HEK293T (cell line): Measurements from ENCODE around the gene TP63.

Source experiments
- CTCF ChIA-PET: fragments of 350-600 bp; formaldehyde crosslinking; extraction: SDS; loops from one replicate; lab custom pipeline; 2021; ENCODE audit warnings: antibody characterized with exemption, inconsistent platforms; lab: Yijun Ruan, JAX
- POLR2A ChIA-PET: fragments of 350-600 bp; formaldehyde crosslinking; extraction: SDS; loops from one replicate; lab custom pipeline; 2020; ENCODE audit warnings: antibody characterized with exemption, inconsistent platforms; lab: Yijun Ruan, JAX
- DNase-seq: peaks from one replicate; pipeline ENCODE4 v3.0.0; 2012; ENCODE audit warnings: mixed read lengths; ENCODE audit errors: extremely low spot score
- ARNT ChIP-seq: fragments of 450-650 bp; IDR thresholded peaks from 2 replicates; pipeline ENCODE4 v1.6.1; 2017; ENCODE audit warnings: mild to moderate bottlenecking
- BHLHE40 ChIP-seq: fragments of 450-650 bp; IDR thresholded peaks from 2 replicates; pipeline ENCODE4 v1.6.1; 2016; ENCODE audit warnings: mild to moderate bottlenecking, moderate library complexity, borderline replicate concordance
- CTBP1 ChIP-seq: fragments of 450-650 bp; IDR thresholded peaks from 2 replicates; pipeline ENCODE4 v1.6.1; 2016; ENCODE audit warnings: borderline replicate concordance
- ELF4 ChIP-seq: fragments of 450-650 bp; IDR thresholded peaks from 2 replicates; pipeline ENCODE4 v1.6.1; 2017; ENCODE audit warnings: antibody characterized with exemption
- FOXA1 ChIP-seq: fragments of 450-650 bp; IDR thresholded peaks from 2 replicates; pipeline ENCODE4 v1.6.1; 2016; ENCODE audit warnings: mild to moderate bottlenecking
- FOXK2 ChIP-seq: fragments of 450-650 bp; IDR thresholded peaks from 2 replicates; pipeline ENCODE4 v1.6.1; 2016; ENCODE audit warnings: mild to moderate bottlenecking
- FOXM1 ChIP-seq: fragments of 450-650 bp; IDR thresholded peaks from 2 replicates; pipeline ENCODE4 v1.6.1; 2017; ENCODE audit warnings: mild to moderate bottlenecking, borderline replicate concordance
- HDGF ChIP-seq: fragments of 450-650 bp; IDR thresholded peaks from 2 replicates; pipeline ENCODE4 v1.6.1; 2017; ENCODE audit warnings: antibody characterized with exemption, borderline replicate concordance
- L3MBTL2 ChIP-seq: fragments of 450-650 bp; conservative IDR thresholded peaks from 2 replicates; pipeline ENCODE4 v1.6.1; 2016; ENCODE audit warnings: mild to moderate bottlenecking
- LEF1 ChIP-seq: fragments of 450-650 bp; IDR thresholded peaks from 2 replicates; pipeline ENCODE4 v1.6.1; 2017; ENCODE audit warnings: mild to moderate bottlenecking, borderline replicate concordance
- NFRKB ChIP-seq: fragments of 450-650 bp; IDR thresholded peaks from 2 replicates; pipeline ENCODE4 v1.6.1; 2016; ENCODE audit warnings: mild to moderate bottlenecking, moderate library complexity
- PKNOX1 ChIP-seq: fragments of 450-650 bp; IDR thresholded peaks from 2 replicates; pipeline ENCODE4 v1.6.1; 2016
- SP1 ChIP-seq: fragments of 450-650 bp; IDR thresholded peaks from 2 replicates; pipeline ENCODE4 v1.6.1; 2017
- SUZ12 ChIP-seq: fragments of 450-650 bp; IDR thresholded peaks from 2 replicates; pipeline ENCODE4 v1.6.1; 2016; ENCODE audit warnings: mild to moderate bottlenecking
- TARDBP ChIP-seq: fragments of 450-650 bp; IDR thresholded peaks from 2 replicates; pipeline ENCODE4 v1.6.1; 2016
- ZNF384 ChIP-seq: fragments of 450-650 bp; IDR thresholded peaks from 2 replicates; pipeline ENCODE4 v1.6.1; 2016

TP63 gene

GRCh38 chr3:189914799-189915198, 283.6 kb downstream of the TP63 start:
- TF ChIP-seq HDGF = no peak
- no peak for TF ChIP-seq CTBP1
- no peak for TF ChIP-seq SP1
- no peak for TF ChIP-seq ELF4
- TF ChIP-seq LEF1 = no peak
- no peak for TF ChIP-seq PKNOX1
- no peak for TF ChIP-seq FOXA1
- no peak for TF ChIP-seq SUZ12
- no peak for TF ChIP-seq TARDBP
- no peak for TF ChIP-seq ZNF384
- TF ChIP-seq FOXM1 = no peak
- CTCF ChIA-PET = no interaction called here
- DNase-seq = no peak
- POLR2A ChIA-PET = no interaction called here

DNA sequence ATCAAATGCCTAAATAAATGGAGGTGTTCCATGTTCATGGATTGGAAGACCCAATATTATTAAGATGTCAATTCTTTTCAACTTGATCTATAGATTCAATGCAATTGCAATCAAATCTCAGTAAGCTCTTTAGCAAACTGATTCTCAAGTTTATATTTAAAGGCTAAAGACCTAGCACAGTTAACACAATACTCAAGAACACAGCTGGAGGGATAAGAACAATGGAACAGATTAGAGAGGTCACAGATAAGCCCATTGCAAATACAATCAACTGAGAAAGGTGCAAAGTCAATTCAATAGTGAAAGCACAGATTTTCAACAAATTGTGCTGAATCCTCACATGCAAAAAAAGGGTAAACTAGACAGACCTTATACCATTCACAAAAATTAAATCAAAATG, 290.6 kb downstream of the TP63 start:
- no peak for DNase-seq
- CTCF ChIA-PET = no interaction called here
- no peak for TF ChIP-seq NFRKB
- TF ChIP-seq SP1 = no peak
- no peak for TF ChIP-seq ZNF384
- TF ChIP-seq CTBP1 = no peak
- no peak for TF ChIP-seq BHLHE40
- TF ChIP-seq LEF1 = no peak
- no peak for TF ChIP-seq SUZ12
- TF ChIP-seq FOXM1 = no peak
- POLR2A ChIA-PET = no interaction called here

DNA sequence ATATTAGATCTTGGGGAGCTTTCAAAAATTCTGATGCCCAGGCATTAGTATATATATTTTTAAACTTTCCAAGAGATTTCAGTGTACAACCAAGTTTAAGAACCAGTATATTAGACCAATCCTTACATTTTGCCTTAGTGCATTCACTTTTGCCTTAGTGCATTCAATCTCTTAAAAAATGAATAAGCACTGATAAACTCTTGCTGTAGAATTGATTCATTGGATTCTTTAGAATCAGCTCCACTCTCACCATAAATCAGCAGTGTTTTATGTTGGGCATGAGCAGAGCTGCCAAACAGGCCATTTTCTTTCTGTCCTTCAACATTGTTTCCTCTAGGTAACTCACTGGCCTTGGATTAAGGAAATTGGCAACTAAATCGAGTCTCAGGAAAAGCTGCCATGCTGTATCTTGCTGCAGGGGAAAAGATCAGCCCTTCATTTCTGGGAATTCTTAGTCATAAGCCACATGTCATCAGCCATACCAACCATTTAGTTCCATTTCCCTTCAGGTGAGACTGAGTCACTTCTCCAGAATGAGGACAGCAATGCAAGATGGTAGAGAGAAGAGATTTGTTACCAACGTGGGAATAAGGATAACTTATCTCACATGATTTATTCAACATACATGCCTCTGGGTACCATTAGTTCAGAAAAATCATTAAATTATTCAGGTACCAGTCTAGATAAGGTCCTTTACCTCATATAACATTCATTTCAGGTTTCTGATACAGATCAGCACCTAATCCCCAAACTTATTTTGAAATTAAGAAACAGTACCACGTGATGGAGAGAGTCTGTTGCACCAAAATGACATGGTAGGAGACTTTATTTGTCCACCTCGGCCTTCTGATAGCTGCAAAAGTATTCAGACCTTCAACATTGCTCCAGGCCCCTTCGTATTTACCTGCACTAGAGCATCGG, 297.0 kb downstream of the TP63 start:
- CTCF ChIA-PET = no interaction called here
- no peak for DNase-seq
- POLR2A ChIA-PET = no interaction called here
- TF ChIP-seq FOXA1 (no peak), HDGF (no peak), BHLHE40 (no peak), PKNOX1 (no peak), NFRKB (no peak), FOXK2 (no peak), LEF1 (no peak), TARDBP (no peak), CTBP1 (no peak), ARNT (no peak), SUZ12 (no peak), L3MBTL2 (no peak), ELF4 (no peak), FOXM1 (no peak), ZNF384 (no peak), SP1 (no peak)

DNA sequence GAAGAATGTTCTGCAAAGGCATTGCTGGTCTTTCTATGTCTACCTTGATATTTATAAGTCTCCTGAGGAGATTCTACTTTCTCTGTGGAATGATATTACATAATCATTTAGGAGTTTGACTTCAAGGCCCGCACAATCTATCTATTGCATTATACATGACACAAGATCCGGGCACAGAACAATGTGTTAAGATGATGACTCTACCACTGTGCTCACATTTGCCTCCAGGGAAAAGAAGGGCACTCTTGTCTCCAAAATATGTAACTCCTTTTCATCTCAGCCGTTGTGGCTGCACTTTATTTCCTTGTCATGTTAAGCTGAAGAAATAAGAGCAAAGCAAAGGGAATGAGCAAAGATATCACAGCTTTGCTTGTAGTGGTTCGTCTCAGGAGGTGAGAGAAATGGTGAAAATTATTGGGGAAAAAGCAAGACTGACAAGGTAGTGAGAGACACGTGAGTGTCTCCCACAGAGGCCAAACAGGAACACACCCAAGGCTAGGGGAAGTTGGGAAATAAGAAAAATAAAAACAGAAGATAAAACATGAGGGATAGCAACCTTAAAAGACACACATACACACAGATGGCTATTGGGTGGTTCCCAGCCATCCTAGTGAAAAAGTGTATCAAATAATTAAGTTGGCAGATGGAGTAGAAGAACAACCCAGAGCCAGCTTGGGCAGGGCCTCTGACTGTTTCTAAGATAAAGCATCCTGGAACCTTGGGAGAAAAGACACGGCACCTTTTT, 305.2 kb downstream of the TP63 start:
- TF ChIP-seq SUZ12 (no peak), ELF4 (no peak), ARNT (no peak), LEF1 (no peak), FOXA1 (no peak), ZNF384 (no peak), PKNOX1 (no peak), BHLHE40 (no peak), NFRKB (no peak), FOXM1 (no peak), L3MBTL2 (no peak), TARDBP (no peak)
- CTCF ChIA-PET = no interaction called here
- no peak for DNase-seq
- POLR2A ChIA-PET = no interaction called here

DNA sequence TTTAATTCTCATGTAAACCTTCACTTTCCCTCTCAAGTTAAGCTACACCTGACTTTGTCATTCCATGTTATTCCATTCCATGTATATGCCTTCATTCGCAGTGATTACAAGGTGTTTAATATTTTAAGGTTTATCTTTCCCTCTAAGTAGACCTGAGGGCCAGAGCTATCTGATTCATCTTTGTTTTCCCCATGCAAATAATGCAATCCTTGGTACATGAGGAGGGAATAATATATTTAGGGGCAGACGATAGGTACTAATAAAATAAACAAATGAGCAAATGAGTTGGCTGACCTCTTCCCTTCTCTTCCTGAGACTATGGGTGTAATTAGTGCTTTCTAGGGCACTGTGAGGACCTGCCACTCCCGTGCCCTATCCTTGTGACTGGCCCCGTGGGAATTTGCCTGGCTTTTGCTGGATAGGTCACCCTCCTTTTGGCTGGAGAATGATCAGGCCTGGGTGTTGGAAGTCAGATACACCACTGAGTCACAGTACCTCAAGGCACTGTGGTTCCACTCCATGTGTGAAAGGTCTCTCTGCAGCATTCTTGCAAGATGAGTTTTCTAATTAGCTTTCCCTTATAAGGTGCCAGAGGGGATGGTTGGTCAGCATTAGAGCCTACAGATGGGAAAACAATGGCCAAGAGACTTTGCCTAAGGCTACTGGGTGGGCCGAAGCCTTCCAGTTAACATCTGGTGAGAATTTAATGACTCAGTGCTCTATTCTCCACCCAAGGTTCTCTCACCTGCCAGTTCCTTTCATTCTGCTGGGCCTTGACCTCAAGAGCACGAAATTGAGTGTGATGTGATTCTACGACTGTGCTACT, 306.3 kb downstream of the TP63 start:
- DNase-seq = no peak
- CTCF ChIA-PET = no interaction called here
- no peak for TF ChIP-seq SUZ12
- TF ChIP-seq FOXK2 = no peak
- no peak for TF ChIP-seq ELF4
- TF ChIP-seq SP1 = no peak
- TF ChIP-seq NFRKB = no peak
- TF ChIP-seq ZNF384 = no peak
- TF ChIP-seq FOXA1 = no peak
- TF ChIP-seq ARNT = no peak
- TF ChIP-seq FOXM1 = no peak
- no peak for TF ChIP-seq CTBP1
- TF ChIP-seq HDGF = no peak
- TF ChIP-seq L3MBTL2 = no peak
- TF ChIP-seq LEF1 = no peak
- no peak for TF ChIP-seq TARDBP
- POLR2A ChIA-PET = no interaction called here
